ENCODE data around the gene SETD6.

SETD6 gene

GRCh38 chr16:58500430-58501241, 14.7 kb upstream of the SETD6 start:
- H3K27ac ChIP-seq (ENCODE audit: extremely low read depth, low read depth, low read length) = peak overlapping the region; percentile 31; the same call in 1 of the 2 replicates
- peaks cover 5% of the 10 kb centered on the region for H3K4me1 ChIP-seq (ENCODE audit: control insufficient read depth, insufficient read depth, low read length)
- peak overlapping the region; percentile 31 for H3K4me3 ChIP-seq (ENCODE audit: low read depth, low read length)
- ChIA-PET POLR2A (interaction anchor here (0.6 to 1.3 kb wide), 4 partner anchors 16 to 371 kb away, joined by 3 to 7 read pairs (median 4); partner anchors contain the start of gene CFAP20), CTCF (interaction anchor here (1.0 to 2.2 kb wide), 2 partner anchors 11 to 486 kb away, joined by 3 to 5 read pairs; no protein-coding TSS in a partner anchor)
- peaks cover 0 to 5% of the 10 kb centered on the region in 2 experiments; a peak in 1 of 3 replicates for H3K36me3 ChIP-seq (ENCODE audit: control insufficient read depth in 2 of 2, insufficient read depth in 1 of 2, low read length in 2 of 2)
- TF ChIP-seq YY2 (tag by site-specific recombination; IDR thresholded peaks at IDR 0.05) (0 out of 2 replicates have a peak, but pooled peaks have one; percentile 3), ZNF560 (tag by site-specific recombination; IDR thresholded peaks at IDR 0.05; ENCODE audit: borderline replicate concordance) (no peak), CTCF (tag by site-specific recombination; IDR thresholded peaks at IDR 0.05) (peak; percentile 22; the same call in 1 of the 2 replicates), ZBTB20 (tag by site-specific recombination; IDR thresholded peaks at IDR 0.05) (no peak), ZNF335 (tag by site-specific recombination; conservative IDR thresholded peaks at IDR 0.05) (peak; percentile 70), ZNF692 (tag by site-specific recombination; IDR thresholded peaks at IDR 0.05) (peak; percentile 72), HIC1 (tag by site-specific recombination; IDR thresholded peaks at IDR 0.05) (0 out of 2 replicates have a peak, but pooled peaks have one; percentile 14), ZNF639 (tag by site-specific recombination; IDR thresholded peaks at IDR 0.05) (0 out of 2 replicates have a peak, but pooled peaks have one; percentile 11), GLIS2 (tag by site-specific recombination; IDR thresholded peaks at IDR 0.05) (0 out of 2 replicates have a peak, but pooled peaks have one; percentile 54), IKZF3 (tag by site-specific recombination; IDR thresholded peaks at IDR 0.05) (0 out of 2 replicates have a peak, but pooled peaks have one; percentile 10), ZNF510 (tag by site-specific recombination; IDR thresholded peaks at IDR 0.05; ENCODE audit: insufficient replicate concordance) (no peak), ZNF514 (tag by site-specific recombination; IDR thresholded peaks at IDR 0.05) (no peak), EGR2 (tag by site-specific recombination; IDR thresholded peaks at IDR 0.05; ENCODE audit: low read depth) (no peak), PRDM10 (tag by site-specific recombination; IDR thresholded peaks at IDR 0.05) (peak; percentile 60), ZNF792 (tag by site-specific recombination; IDR thresholded peaks at IDR 0.05) (0 out of 2 replicates have a peak, but pooled peaks have one; percentile 48), ZNF48 (tag by site-specific recombination; IDR thresholded peaks at IDR 0.05) (no peak), ZNF433 (tag by site-specific recombination; IDR thresholded peaks at IDR 0.05; ENCODE audit: low read depth) (no peak), ATF2 (tag by site-specific recombination; IDR thresholded peaks at IDR 0.05; ENCODE audit: low read depth) (no peak), PRDM6 (tag by site-specific recombination; IDR thresholded peaks at IDR 0.05) (no peak)
- no peaks in the 10 kb centered on the region for H3K9me3 ChIP-seq (ENCODE audit: control insufficient read depth, insufficient read depth, low read depth, low read length)
